GM10266 (cell line): ENCODE results near the gene NPM3.

Experiments used
- DNase-seq: peaks from one replicate; pipeline ENCODE4 v3.0.0; 2012; ENCODE audit errors: extremely low spot score
- TF ChIP-seq, protein P1 (sequence below): IDR thresholded peaks from 2 replicates; pipeline ENCODE4 v1.5.1; 2012; ENCODE audit warnings: mild to moderate bottlenecking, low read depth; ENCODE audit not compliant: control insufficient read depth, insufficient read depth; ENCODE audit errors: missing control alignments

Gene NPM3

DNA sequence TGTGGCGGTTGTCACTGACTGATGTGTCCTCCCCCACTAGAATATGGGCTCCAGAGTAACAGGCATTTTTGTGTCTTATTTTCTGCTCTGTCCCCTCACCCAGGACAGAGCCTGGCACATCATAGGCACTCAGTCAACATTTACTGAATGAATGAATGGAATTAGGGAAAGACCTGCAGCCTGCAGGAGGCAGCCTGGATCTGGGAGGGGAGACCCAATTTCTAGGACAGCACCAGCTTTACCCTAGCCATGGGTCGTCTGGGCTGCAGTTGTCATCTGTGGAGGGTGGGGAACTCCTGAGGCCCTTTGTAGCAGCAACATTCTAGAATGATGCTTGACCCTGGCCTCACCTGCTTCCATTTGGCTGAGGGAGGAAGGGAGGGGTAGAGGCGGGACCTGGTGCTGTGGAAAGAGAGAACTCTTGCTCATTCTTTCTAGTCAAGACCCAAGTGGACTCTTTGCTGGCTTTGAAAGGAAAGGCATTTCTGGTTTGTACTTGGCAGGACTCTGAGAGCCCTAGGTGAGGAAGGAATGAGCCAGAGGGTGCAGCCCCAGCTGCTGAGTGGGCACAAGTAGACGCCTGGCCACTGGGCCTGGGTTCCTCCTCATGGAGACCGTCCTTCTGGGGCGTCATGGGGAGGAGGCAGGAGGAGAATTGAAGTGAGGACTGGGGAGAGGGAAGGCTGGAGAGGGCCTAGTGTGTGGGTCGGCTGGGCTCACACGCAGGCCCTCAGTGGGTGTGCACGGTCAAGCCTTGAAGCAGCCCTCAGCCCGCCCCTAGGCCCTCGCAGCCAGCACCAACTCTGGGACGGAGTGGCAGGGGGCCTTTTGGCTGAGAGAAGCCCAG lies 16.3 kb downstream of the NPM3 start:
- TF ChIP-seq, protein P1, sequence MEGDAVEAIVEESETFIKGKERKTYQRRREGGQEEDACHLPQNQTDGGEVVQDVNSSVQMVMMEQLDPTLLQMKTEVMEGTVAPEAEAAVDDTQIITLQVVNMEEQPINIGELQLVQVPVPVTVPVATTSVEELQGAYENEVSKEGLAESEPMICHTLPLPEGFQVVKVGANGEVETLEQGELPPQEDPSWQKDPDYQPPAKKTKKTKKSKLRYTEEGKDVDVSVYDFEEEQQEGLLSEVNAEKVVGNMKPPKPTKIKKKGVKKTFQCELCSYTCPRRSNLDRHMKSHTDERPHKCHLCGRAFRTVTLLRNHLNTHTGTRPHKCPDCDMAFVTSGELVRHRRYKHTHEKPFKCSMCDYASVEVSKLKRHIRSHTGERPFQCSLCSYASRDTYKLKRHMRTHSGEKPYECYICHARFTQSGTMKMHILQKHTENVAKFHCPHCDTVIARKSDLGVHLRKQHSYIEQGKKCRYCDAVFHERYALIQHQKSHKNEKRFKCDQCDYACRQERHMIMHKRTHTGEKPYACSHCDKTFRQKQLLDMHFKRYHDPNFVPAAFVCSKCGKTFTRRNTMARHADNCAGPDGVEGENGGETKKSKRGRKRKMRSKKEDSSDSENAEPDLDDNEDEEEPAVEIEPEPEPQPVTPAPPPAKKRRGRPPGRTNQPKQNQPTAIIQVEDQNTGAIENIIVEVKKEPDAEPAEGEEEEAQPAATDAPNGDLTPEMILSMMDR: no peak
- DNase-seq: no peak

DNA sequence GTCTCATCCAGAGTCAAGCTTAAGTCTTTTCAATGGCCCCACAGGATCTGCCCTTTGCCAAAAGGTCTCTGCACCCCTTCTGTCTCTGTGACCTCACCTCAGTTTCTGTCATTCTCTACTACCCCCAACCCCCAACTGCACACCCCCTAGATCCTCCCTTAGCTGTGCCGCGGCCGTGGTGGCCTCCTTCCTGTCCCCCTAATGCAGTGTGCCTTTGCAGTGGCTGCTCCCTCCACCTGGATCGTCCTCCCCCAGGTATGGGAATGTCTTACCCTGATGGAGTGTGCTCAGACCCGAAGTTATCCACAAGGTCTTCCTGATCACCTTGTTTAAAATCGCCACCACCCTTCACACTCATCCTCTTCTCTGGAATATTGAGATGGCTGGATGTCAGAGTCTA lies 16.9 kb downstream of the NPM3 start:
- TF ChIP-seq, protein P1: no peak

DNA sequence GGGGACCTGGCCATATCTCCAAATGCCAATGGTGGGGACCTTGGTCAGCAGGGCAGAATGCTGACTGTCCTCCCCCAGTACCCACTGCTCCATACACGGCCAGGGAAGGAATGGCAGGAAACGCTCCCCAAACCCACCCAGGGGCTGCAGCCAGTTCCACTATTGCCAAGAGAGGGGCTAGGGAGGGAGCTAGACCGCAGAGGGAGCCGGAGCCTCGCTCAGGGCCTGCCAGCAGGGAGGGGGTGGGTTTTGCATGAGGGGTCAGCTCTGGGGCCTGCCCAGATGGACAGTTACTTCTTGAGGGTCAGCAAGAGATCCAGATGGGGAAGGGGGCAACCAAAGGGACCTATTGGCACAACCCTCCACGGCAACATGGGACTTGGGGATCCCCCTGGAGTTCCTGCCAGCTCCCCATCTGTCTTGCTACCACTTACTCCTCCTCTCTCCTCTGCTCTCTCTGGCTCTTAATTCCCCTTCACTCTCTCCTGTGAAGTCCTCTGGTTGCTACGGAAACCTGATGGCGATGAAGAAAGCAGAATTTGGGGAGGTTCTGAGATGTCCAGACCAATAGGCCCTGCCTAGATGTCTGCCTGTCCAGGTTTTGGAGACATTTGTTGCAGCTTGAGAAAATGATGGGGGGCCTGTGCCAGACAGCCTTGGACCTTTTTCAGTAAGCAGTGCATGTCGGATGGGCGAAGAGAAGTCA lies 20.0 kb downstream of the NPM3 start:
- TF ChIP-seq, protein P1: no peak
- DNase-seq: no peak

More for the DNA sequence above, 16.9 kb downstream of the NPM3 start:
- DNase-seq: no peak

DNA sequence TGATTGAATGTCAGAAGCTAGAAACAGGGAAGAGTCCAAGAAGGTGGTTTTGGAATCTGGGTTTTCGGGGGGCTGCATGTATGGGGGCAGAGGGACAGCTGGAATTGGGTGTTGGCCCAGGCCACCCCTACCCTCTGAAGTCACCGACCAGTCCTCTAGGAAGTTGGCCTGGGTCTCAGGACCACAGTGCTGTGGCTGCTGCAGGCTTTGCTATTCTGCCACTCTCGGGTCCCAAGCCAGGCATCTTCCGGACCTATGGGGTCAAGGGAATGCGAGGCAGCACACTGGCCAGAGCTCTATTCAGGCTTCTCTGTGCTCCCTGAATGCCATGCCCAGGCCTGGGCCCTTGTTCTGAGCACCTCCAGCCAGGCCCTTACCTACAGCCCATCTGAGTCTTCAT lies 20.5 kb downstream of the NPM3 start:
- TF ChIP-seq, protein P1: no peak

DNA sequence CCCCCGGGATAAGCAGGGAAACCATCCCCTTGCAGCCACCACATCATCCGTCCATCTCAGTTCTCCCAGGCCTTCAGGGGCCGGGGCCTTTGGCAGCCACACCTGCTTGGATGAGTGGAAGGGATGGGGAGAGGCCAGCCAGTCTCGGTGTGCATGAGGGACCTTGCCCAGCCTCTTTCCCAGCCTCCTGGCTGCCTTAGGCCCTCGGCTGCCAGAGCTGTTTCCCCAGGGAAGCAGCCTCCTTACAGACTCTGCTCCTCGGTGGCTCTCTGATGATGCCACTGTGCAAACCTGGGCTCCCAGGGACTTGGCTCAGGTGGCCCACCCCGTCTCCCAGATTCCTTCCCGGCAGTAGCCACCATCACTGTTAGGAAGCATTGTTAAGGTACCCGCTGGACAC lies 22.0 kb downstream of the NPM3 start:
- no peak for DNase-seq
- TF ChIP-seq, protein P1: no peak

More for the DNA sequence above, 20.5 kb downstream of the NPM3 start:
- no peak for DNase-seq

DNA sequence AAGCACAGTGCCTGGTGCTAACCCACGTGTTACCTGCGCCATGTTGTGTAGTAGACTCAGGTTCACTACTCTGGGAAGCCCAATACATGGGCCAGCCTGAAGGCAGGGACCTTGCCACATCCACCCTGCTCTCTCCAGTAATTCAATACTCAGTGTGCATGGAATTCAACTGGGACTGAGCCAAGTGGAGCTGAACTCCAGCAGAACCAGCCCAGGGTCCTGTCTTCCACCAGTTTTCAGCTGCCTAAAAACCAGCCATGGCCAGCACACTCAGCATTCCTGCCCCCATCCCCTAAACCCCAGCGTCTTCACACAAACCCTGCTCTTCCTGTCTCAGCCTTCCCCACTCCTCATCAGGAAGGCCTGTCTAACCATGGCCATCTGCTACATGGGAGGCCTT lies 22.7 kb downstream of the NPM3 start:
- TF ChIP-seq, protein P1: no peak
- no peak for DNase-seq
